K562 (cell line): ENCODE measurements around the gene PDZRN4. TPM values are rescaled to one million over a fixed set of nuclear protein-coding genes. Genes with fewer than 3 reads are reported as not detected.

Experiments
- ATAC-seq: fragments of 200-7000 bp; cut with Tn5 transposase; 3 replicates; pipeline ENCODE4 v1.9.1; 2020; ENCODE audit warnings: moderate library complexity
- BruUV-seq: library from RNA; stranded (reverse); fragments of 400-500 nt; replicated peaks from 2 replicates; lab custom pipeline; 2021; lab: Mats Ljungman, UMichigan
- CTCF ChIA-PET: fragments of 300-600 bp; formaldehyde crosslinking; extraction: SDS; loops from one replicate; lab custom pipeline; 2021; ENCODE audit warnings: low intra/inter-chr PET ratio; lab: Yijun Ruan, JAX
- POLR2A ChIA-PET: fragments of 300-600, 350-650 bp; sonication (Branson Sonifier 250); formaldehyde crosslinking; extraction: SDS; loops from one replicate; lab custom pipeline; 2021; ENCODE audit warnings: antibody characterized with exemption, inconsistent platforms; lab: Yijun Ruan, JAX
- DNase-seq, 4 experiments: peaks; one replicate each; pipeline versions ENCODE4 v3.0.0 to v3.0.0-alpha.2; 2011 to 2018; ENCODE audit warnings: low spot score in 3 of 4, mixed read lengths in 3 of 4; ENCODE audit errors: extremely low read depth in 1 of 4
- FAIRE-seq: peaks from 2 replicates; lab custom pipeline; 2011; peaks lifted over from hg19 to GRCh38; lab: Jason Lieb, UNC
- H2AFZ ChIP-seq: 2 replicates; pipeline ENCODE4 v1.6.0; 2011; ENCODE audit warnings: low read depth, low read length, control low read depth, inconsistent platforms
- H3K27ac ChIP-seq: fragments of 200-600 bp; 3 replicates; pipeline ENCODE4 v1.8.0; 2011; ENCODE audit warnings: low read depth, mild to moderate bottlenecking, control low read depth, inconsistent platforms, low read length, moderate library complexity, mixed read lengths; ENCODE audit errors: extremely low read depth
- H3K27me3 ChIP-seq, 2 experiments: fragments of 300-600 bp in 1 of 2; 2 replicates in 1 of 2; 3 replicates in 1 of 2; pipeline versions ENCODE4 v1.6.0 to v1.8.0; 2011; ENCODE audit warnings: inconsistent platforms in 2 of 2, low read length in 2 of 2, mild to moderate bottlenecking in 1 of 2, mixed read lengths in 1 of 2, moderate library complexity in 1 of 2; ENCODE audit not compliant: control insufficient read depth in 2 of 2, insufficient read depth in 2 of 2
- H3K36me3 ChIP-seq: fragments of 300-600 bp; 3 replicates; pipeline ENCODE4 v1.8.0; 2011; ENCODE audit warnings: mild to moderate bottlenecking, low read length, inconsistent platforms; ENCODE audit not compliant: control insufficient read depth, insufficient read depth
- H3K4me1 ChIP-seq, 2 experiments: fragments of 200-600 bp in 1 of 2; replicated peaks in 1 of 2; 2 replicates in 1 of 2; 3 replicates in 1 of 2; pipeline versions ENCODE4 v1.5.1 to v1.8.0; 2011; ENCODE audit warnings: inconsistent platforms in 2 of 2, low read length in 2 of 2, mild to moderate bottlenecking in 1 of 2, mixed read lengths in 1 of 2, moderate library complexity in 1 of 2; ENCODE audit not compliant: control insufficient read depth in 2 of 2, insufficient read depth in 2 of 2
- H3K4me2 ChIP-seq: 2 replicates; pipeline ENCODE4 v1.6.1; 2011; ENCODE audit warnings: low read length, control low read depth, inconsistent platforms, mixed read lengths; ENCODE audit not compliant: insufficient read depth
- H3K4me3 ChIP-seq: fragments of 200-600 bp; sonication (generic), shearing (Covaris generic); 2 replicates; pipeline ENCODE4 v1.5.1; 2016; ENCODE audit warnings: control low read depth, inconsistent platforms
- H3K79me2 ChIP-seq: fragments of 200-600 bp; 3 replicates; pipeline ENCODE4 v1.8.0; 2011; ENCODE audit warnings: low read length, inconsistent platforms; ENCODE audit not compliant: control insufficient read depth, insufficient read depth
- H3K9ac ChIP-seq, 2 experiments: 2 replicates each; pipeline versions ENCODE4 v1.6.0 to v1.6.1; 2011; ENCODE audit warnings: low read depth in 2 of 2, low read length in 2 of 2, control low read depth in 1 of 2, inconsistent platforms in 1 of 2, mild to moderate bottlenecking in 1 of 2, mixed read lengths in 1 of 2; ENCODE audit not compliant: insufficient read depth in 1 of 2
- H3K9me1 ChIP-seq: one replicate; pipeline ENCODE4 v1.6.0; 2011; ENCODE audit warnings: inconsistent platforms, mild to moderate bottlenecking, low read length, moderate library complexity; ENCODE audit not compliant: control insufficient read depth, insufficient read depth
- H3K9me3 ChIP-seq: replicated peaks from 2 replicates; pipeline ENCODE4 v1.5.1; 2011; ENCODE audit warnings: low read depth, low read length, inconsistent platforms; ENCODE audit not compliant: control insufficient read depth, insufficient read depth
- H4K20me1 ChIP-seq: replicated peaks from 2 replicates; pipeline ENCODE4 v1.6.1; 2011; ENCODE audit warnings: low read length, inconsistent platforms, mixed read lengths; ENCODE audit not compliant: control insufficient read depth, insufficient read depth
- REST ChIP-seq, 2 experiments: fragments of 450-650 bp; formaldehyde crosslinking in 1 of 2; IDR thresholded peaks; 2 replicates each; pipeline versions ENCODE4 v1.4.0 to v1.6.1; 2014 to 2020; ENCODE audit warnings: mild to moderate bottlenecking in 2 of 2, borderline replicate concordance in 1 of 2, low read depth in 1 of 2
- SMC3 ChIP-seq: conservative IDR thresholded peaks from 2 replicates; pipeline ENCODE4 v1.6.1; 2011; ENCODE audit warnings: low read depth, low read length, improper control_type of control experiment; ENCODE audit not compliant: insufficient read depth
- ZNF740 ChIP-seq, 3 experiments: fragments of 200-800 bp in 1 of 3; sonication (Bioruptor generic) in 1 of 3; sonication (generic) in 1 of 3; formaldehyde crosslinking in 1 of 3; IDR thresholded peaks; 2 replicates each; pipeline versions ENCODE4 v1.6.1 to v1.8.0; 2016 to 2022; ENCODE audit warnings: mild to moderate bottlenecking in 2 of 3, missing compliant biosample characterization in 2 of 3, missing genetic modification characterization in 2 of 3, missing genetic modification reagents in 1 of 3
- WGBS: fragments of 100-300 bp; shearing (Covaris generic); methylation state at CpG from one replicate; pipeline ENCODE4 v1.1.6; 2016; ENCODE audit warnings: low coverage, mixed read lengths; ENCODE audit not compliant: insufficient coverage; ENCODE audit errors: missing lambda C conversion rate; 5-methylcytosine and 5-hydroxymethylcytosine counted together
- in situ Hi-C: fragments of 300-500 bp; cut with MboI; formaldehyde crosslinking; loops from 4 replicates; pipeline ENCODE4 v1.15.0; 2018; ENCODE audit warnings: inconsistent platforms, mixed read lengths
- intact Hi-C: fragments of 100-400 bp; cut with micrococcal nuclease; formaldehyde crosslinking; loops from 2 replicates; pipeline ENCODE4 v1.14.2; 2022
- polyA plus RNA-seq, 8 experiments: library from polyadenylated mRNA; depleted of rRNA in 4 of 8; stranded (reverse) in 5 of 8; unstranded in 3 of 8; fragments of >200 nt; fragmentation: Nextera tagmentation in 2 of 8; fragmentation: Illumina TruSeq in 1 of 8; extraction: Ambion mirVana in 2 of 8; extraction: Trizol in 1 of 8; gene quantifications; 2 replicates each; pipeline versions ENCODE4 v1.2.1 to v1.2.3, GENCODE V29; 2011 to 2014; ENCODE audit warnings: inconsistent platforms in 1 of 8, missing spikeins in 1 of 8
- total RNA-seq, 7 experiments: library from RNA; depleted of rRNA in 6 of 7; stranded (reverse); fragments of >200 nt in 6 of 7; fragmentation: Illumina TruSeq in 2 of 7; extraction: Trizol in 2 of 7; gene quantifications; 2 replicates each; pipeline versions ENCODE4 v1.2.1 to v1.2.3, GENCODE V29; 2011 to 2021; ENCODE audit warnings: low replicate concordance in 1 of 7
- TF ChIP-seq, protein P1 (sequence below): fragments of 450-650 bp; formaldehyde crosslinking; IDR thresholded peaks from 2 replicates; pipeline ENCODE4 v1.4.0; 2020; ENCODE audit warnings: mild to moderate bottlenecking, moderate library complexity

PDZRN4 gene
- total and polyA plus RNA-seq, 9 of the 15 experiments (the other 6 are each of a cell fraction or from before 2014, with no cell fraction given): not detected

DNA sequence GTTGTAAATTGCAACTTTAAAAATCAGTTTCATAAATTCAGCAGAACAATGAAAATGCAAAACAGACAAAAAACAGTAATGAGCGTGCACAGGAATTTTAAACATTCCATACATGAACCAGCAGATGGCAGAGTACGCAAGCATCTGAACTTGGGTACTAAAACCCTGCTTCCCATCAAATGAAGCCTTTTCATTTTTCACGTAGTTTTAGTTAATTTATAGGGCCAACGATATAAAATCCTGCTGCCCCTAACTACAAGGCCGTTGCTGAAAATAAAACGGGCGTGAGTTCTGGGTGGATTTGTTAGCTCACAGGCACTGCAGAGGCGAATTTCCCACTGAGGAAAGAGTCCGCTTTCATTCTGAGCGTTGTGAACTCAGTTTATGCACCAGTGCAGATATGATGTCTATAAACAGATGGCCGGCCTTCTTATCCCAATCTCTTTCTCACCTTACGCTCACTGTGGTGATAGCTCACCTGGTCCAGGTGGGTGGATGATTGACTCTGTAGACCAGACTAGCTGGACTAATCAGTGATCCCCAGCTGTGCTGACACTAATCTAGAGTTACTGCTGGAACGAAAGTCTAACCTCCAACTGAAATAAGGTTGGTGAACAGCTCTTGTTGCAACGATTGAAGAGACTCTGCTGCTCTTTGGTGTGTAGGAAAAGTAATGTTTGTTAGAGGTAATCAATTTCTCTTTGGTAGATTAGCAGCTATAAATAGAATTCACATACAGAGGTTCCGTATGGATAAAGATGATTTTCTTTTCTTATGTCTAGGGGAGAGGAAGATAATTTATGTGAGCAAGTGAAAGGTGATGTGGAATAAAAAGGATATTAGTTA is 89.2 kb downstream of the PDZRN4 start:
- in situ Hi-C loops (loop anchor here (25.0 kb wide), 1 partner anchor 735 kb away; no protein-coding TSS in a partner anchor), intact Hi-C loops (loop anchor here (1.0 to 10.0 kb wide), 4 partner anchors 747 to 1290 kb away; no protein-coding TSS in a partner anchor)
- no peak overlapping the region for H3K4me2 ChIP-seq
- H3K79me2 ChIP-seq: no peaks in the 10 kb centered on the region
- ATAC-seq: no peak
- no peaks in the 10 kb centered on the region for H3K9me3 ChIP-seq
- no peaks in the 10 kb centered on the region for H3K9me1 ChIP-seq
- peak; percentile 13 to 29 (median 22) for DNase-seq
- peak; percentile 72 for FAIRE-seq
- no peaks in the 10 kb centered on the region for H3K4me1 ChIP-seq
- ChIA-PET POLR2A (no interaction called here), CTCF (interaction anchor here (0.9 to 1.5 kb wide), 3 partner anchors 747 to 1094 kb away, joined by 3 to 7 read pairs (median 3); no protein-coding TSS in a partner anchor)
- WGBS: 1% methylated on average over 15 of the region's 15 CpGs
- no TSS peak for BruUV-seq
- H2AFZ ChIP-seq: no peak overlapping the region
- no peak overlapping the region for H3K4me3 ChIP-seq
- H3K36me3 ChIP-seq: no peaks in the 10 kb centered on the region
- no peak overlapping the region for H3K27ac ChIP-seq
- H3K27me3 ChIP-seq: no peaks in the 10 kb centered on the region
- no peaks in the 10 kb centered on the region for H4K20me1 ChIP-seq
- no peak overlapping the region for H3K9ac ChIP-seq
- TF ChIP-seq SMC3: peak; percentile 39; the same call in 1 of the 2 replicates
- TF ChIP-seq, protein P1, sequence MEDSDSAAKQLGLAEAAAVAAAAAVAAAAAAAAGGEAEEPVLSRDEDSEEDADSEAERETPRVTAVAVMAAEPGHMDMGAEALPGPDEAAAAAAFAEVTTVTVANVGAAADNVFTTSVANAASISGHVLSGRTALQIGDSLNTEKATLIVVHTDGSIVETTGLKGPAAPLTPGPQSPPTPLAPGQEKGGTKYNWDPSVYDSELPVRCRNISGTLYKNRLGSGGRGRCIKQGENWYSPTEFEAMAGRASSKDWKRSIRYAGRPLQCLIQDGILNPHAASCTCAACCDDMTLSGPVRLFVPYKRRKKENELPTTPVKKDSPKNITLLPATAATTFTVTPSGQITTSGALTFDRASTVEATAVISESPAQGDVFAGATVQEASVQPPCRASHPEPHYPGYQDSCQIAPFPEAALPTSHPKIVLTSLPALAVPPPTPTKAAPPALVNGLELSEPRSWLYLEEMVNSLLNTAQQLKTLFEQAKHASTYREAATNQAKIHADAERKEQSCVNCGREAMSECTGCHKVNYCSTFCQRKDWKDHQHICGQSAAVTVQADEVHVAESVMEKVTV (CRISPR knock-in tag): 0 out of 2 replicates have a peak, but pooled peaks have one; percentile 28
- peak; percentile 41; the same call in 1 of the 2 replicates for TF ChIP-seq REST (IDR thresholded peaks at IDR 0.05; ENCODE audit: borderline replicate concordance)
- TF ChIP-seq REST (CRISPR knock-in tag; IDR thresholded peaks at IDR 0.05; ENCODE audit: low read depth): no peak
- no peak for TF ChIP-seq ZNF740 (CRISPR knock-in tag; IDR thresholded peaks at IDR 0.05)
- TF ChIP-seq ZNF740 (tag; IDR thresholded peaks at IDR 0.05): no peak
